GM20431 (cell line): ENCODE data around the gene LMOD2.

Experiments used
- in situ Hi-C: fragments of 300-500 bp; cut with MseI, MboI; formaldehyde crosslinking; loops from one replicate; pipeline ENCODE4 v1.15.0; 2020; ENCODE audit warnings: low sequenced_read_pairs; ENCODE audit not compliant: unreplicated experiment

The LMOD2 gene

GRCh38 chr7:123637203-123637602 lies 18.5 kb upstream of the LMOD2 start:
- in situ Hi-C loops, result no loop called here

- in situ Hi-C loops, result no loop called here
Measured at GRCh38 chr7:123637878-123638277, 17.8 kb upstream of the LMOD2 start.

- in situ Hi-C loops, result no loop called here
Measured at GRCh38 chr7:123639631-123640030, 16.0 kb upstream of the LMOD2 start.

- in situ Hi-C loops, result no loop called here
Measured at GRCh38 chr7:123640583-123640982, 15.1 kb upstream of the LMOD2 start.

- in situ Hi-C loops, result no loop called here
Measured at GRCh38 chr7:123641901-123642300, 13.8 kb upstream of the LMOD2 start.

- in situ Hi-C loops, result no loop called here
Measured at GRCh38 chr7:123643495-123644441, 11.9 kb upstream of the LMOD2 start.

- in situ Hi-C loops, result no loop called here
Measured at GRCh38 chr7:123645516-123645915, 10.2 kb upstream of the LMOD2 start.

GRCh38 chr7:123647106-123647730 lies 8.4 kb upstream of the LMOD2 start:
- in situ Hi-C loops, result no loop called here

GRCh38 chr7:123649964-123650363 lies 5.7 kb upstream of the LMOD2 start:
- in situ Hi-C loops, result no loop called here

- in situ Hi-C loops, result no loop called here
Measured at GRCh38 chr7:123650595-123650994, 5.1 kb upstream of the LMOD2 start.

GRCh38 chr7:123652406-123652805 lies 3.3 kb upstream of the LMOD2 start:
- in situ Hi-C loops, result no loop called here

- in situ Hi-C loops, result no loop called here
Measured at GRCh38 chr7:123653162-123653561, 2.5 kb upstream of the LMOD2 start.

GRCh38 chr7:123656544-123657303 lies 1.1 kb downstream of the LMOD2 start:
- in situ Hi-C loops, result no loop called here

- in situ Hi-C loops, result no loop called here
Measured at GRCh38 chr7:123657304-123657685, 1.6 kb downstream of the LMOD2 start.

GRCh38 chr7:123658023-123658422 lies 2.4 kb downstream of the LMOD2 start:
- in situ Hi-C loops, result no loop called here

GRCh38 chr7:123660514-123661354 lies 5.1 kb downstream of the LMOD2 start:
- in situ Hi-C loops, result no loop called here

GRCh38 chr7:123661765-123662164 lies 6.1 kb downstream of the LMOD2 start:
- in situ Hi-C loops, result no loop called here

GRCh38 chr7:123662293-123662692 lies 6.6 kb downstream of the LMOD2 start:
- in situ Hi-C loops, result no loop called here

- in situ Hi-C loops, result no loop called here
Measured at GRCh38 chr7:123662755-123663154, 7.1 kb downstream of the LMOD2 start.

- in situ Hi-C loops, result no loop called here
Measured at GRCh38 chr7:123663200-123663599, 7.5 kb downstream of the LMOD2 start.
